HG03565 (cell line): ENCODE results near the gene RNF212.

Source experiments
- ATAC-seq: cut with Tn5 transposase; IDR thresholded peaks from one replicate; pipeline ENCODE4 v1.9.1; 2021; ENCODE audit warnings: mild to moderate bottlenecking, moderate library complexity; ENCODE audit not compliant: unreplicated experiment

RNF212 gene

GRCh38 chr4:1091561-1091995, 21.8 kb downstream of the RNF212 start:
- ATAC-seq, result no peak

- ATAC-seq, result no peak
Measured at GRCh38 chr4:1090465-1091440, 22.6 kb downstream of the RNF212 start.

GRCh38 chr4:1090036-1090435, 23.3 kb downstream of the RNF212 start:
- ATAC-seq, result no peak

GRCh38 chr4:1087371-1087770, 26.0 kb downstream of the RNF212 start:
- no peak for ATAC-seq

- no peak for ATAC-seq
Measured at GRCh38 chr4:1086011-1086410, 27.4 kb downstream of the RNF212 start.

- no peak for ATAC-seq
Measured at GRCh38 chr4:1085404-1085799, 28.0 kb downstream of the RNF212 start.

GRCh38 chr4:1084796-1085403, 28.5 kb downstream of the RNF212 start:
- ATAC-seq, result no peak

- no peak for ATAC-seq
Measured at GRCh38 chr4:1084394-1084793, 29.0 kb downstream of the RNF212 start.

GRCh38 chr4:1082215-1083182, 30.9 kb downstream of the RNF212 start:
- ATAC-seq, result no peak

- no peak for ATAC-seq
Measured at GRCh38 chr4:1081689-1082040, 31.7 kb downstream of the RNF212 start.

GRCh38 chr4:1080961-1081688, 32.2 kb downstream of the RNF212 start:
- no peak for ATAC-seq

GRCh38 chr4:1080432-1080831, 32.9 kb downstream of the RNF212 start:
- ATAC-seq, result no peak

GRCh38 chr4:1079711-1080265, 33.6 kb downstream of the RNF212 start:
- ATAC-seq, result no peak

- no peak for ATAC-seq
Measured at GRCh38 chr4:1078490-1078889, 34.9 kb downstream of the RNF212 start.

- no peak for ATAC-seq
Measured at GRCh38 chr4:1077711-1078477, 35.5 kb downstream of the RNF212 start.

- ATAC-seq, result no peak
Measured at GRCh38 chr4:1075809-1076699, 37.3 kb downstream of the RNF212 start.

GRCh38 chr4:1075225-1075624, 38.1 kb downstream of the RNF212 start:
- no peak for ATAC-seq

- ATAC-seq, result no peak
Measured at GRCh38 chr4:1074077-1074476, 39.3 kb downstream of the RNF212 start.
